ENCODE results near the gene MRPS18B. TPM values are rescaled to one million over a fixed set of nuclear protein-coding genes. Genes with fewer than 3 reads are reported as not detected.
A peak's percentile ranks its signal among the peaks of the same experiment; 100 is the strongest.
"Not testable (repeated sequence)": the region's sequence is repeated elsewhere in the genome, so short reads cannot be mapped to it uniquely, and the experiment has no call there.

The MRPS18B gene
- total RNA-seq, 4 donors from 2014 or later: 48.1 to 85.7 (median 62.4) TPM

- H3K9me3 ChIP-seq: no peaks in the 10 kb centered on the region
- DNase-seq (ENCODE audit: low spot score in 2 of 2): no peak
- peaks cover 21% of the 10 kb centered on the region for H3K4me1 ChIP-seq
- WGBS: 87% methylated on average over 9 of the region's 15 CpGs
- H3K27me3 ChIP-seq: no peaks in the 10 kb centered on the region
- TF ChIP-seq POLR2AphosphoS5 (IDR thresholded peaks at IDR 0.05) (no peak), EP300 (IDR thresholded peaks at IDR 0.05) (no peak), POLR2A (IDR thresholded peaks at IDR 0.05) (no peak), CTCF (IDR thresholded peaks at IDR 0.05) (no peak)
- H3K36me3 ChIP-seq: peaks cover 89% of the 10 kb centered on the region
- peak overlapping the region; percentile 73 for H3K27ac ChIP-seq
- no peak overlapping the region for H3K4me3 ChIP-seq
Observed at GRCh38 chr6:30589754-30590358, 27.8 kb upstream of the MRPS18B start.

- Histone ChIP-seq H3K27ac (peak overlapping the region; percentile 73), H3K9me3 (no peaks in the 10 kb centered on the region), H3K4me1 (peaks cover 21% of the 10 kb centered on the region), H3K27me3 (no peaks in the 10 kb centered on the region), H3K36me3 (peaks cover 85% of the 10 kb centered on the region), H3K4me3 (no peak overlapping the region)
- no peak for TF ChIP-seq POLR2AphosphoS5 (IDR thresholded peaks at IDR 0.05)
- no peak for TF ChIP-seq CTCF (IDR thresholded peaks at IDR 0.05)
- no peak for TF ChIP-seq POLR2A (IDR thresholded peaks at IDR 0.05)
- TF ChIP-seq EP300 (IDR thresholded peaks at IDR 0.05): no peak
- DNase-seq (ENCODE audit: low spot score in 2 of 2): no peak
- WGBS: 67% methylated on average over 8 of the region's 8 CpGs
Observed at GRCh38 chr6:30590509-30590908, 27.1 kb upstream of the MRPS18B start.

- WGBS: 48% methylated on average over 1 of the region's 1 CpG
- Histone ChIP-seq H3K4me1 (peaks cover 21% of the 10 kb centered on the region), H3K27ac (peak overlapping the region; percentile 73), H3K36me3 (peaks cover 80% of the 10 kb centered on the region), H3K27me3 (no peaks in the 10 kb centered on the region), H3K9me3 (no peaks in the 10 kb centered on the region), H3K4me3 (no peak overlapping the region)
- peak in 1 of 2 donors; percentile 42 for DNase-seq (ENCODE audit: low spot score in 2 of 2)
- TF ChIP-seq POLR2A (IDR thresholded peaks at IDR 0.05): no peak
- no peak for TF ChIP-seq POLR2AphosphoS5 (IDR thresholded peaks at IDR 0.05)
- no peak for TF ChIP-seq CTCF (IDR thresholded peaks at IDR 0.05)
- no peak for TF ChIP-seq EP300 (IDR thresholded peaks at IDR 0.05)
Observed at GRCh38 chr6:30591008-30591407, 26.6 kb upstream of the MRPS18B start.

DNA sequence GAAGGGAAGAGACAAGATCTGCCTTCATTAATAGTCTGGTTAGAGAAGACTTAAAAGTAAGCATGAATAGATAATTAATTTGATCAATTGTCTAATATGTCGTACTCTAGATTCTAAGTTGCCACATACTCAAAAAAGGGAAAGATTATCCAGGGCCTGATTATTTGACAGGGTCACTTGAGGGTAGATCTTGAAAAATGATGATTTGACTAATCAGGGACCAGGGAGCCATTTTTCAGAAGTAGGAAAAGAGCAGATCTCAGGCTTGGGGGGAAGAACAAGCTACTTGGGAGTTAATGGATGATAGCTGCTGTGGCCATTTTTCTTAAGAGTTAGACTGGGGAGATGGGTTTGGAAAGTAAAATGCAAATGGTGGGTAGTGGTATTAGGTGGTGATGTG lies 25.4 kb upstream of the MRPS18B start:
- 95% methylated on average over 1 of the region's 1 CpG for WGBS
- H3K27ac ChIP-seq: no peak overlapping the region
- peaks cover 68% of the 10 kb centered on the region for H3K36me3 ChIP-seq
- no peak overlapping the region for H3K4me3 ChIP-seq
- TF ChIP-seq EP300 (IDR thresholded peaks at IDR 0.05) (no peak), POLR2AphosphoS5 (IDR thresholded peaks at IDR 0.05) (no peak), CTCF (IDR thresholded peaks at IDR 0.05) (no peak), POLR2A (IDR thresholded peaks at IDR 0.05) (no peak)
- H3K9me3 ChIP-seq: no peaks in the 10 kb centered on the region
- H3K27me3 ChIP-seq: no peaks in the 10 kb centered on the region
- no peak for DNase-seq (ENCODE audit: low spot score in 2 of 2)
- H3K4me1 ChIP-seq: peaks cover 21% of the 10 kb centered on the region

DNA sequence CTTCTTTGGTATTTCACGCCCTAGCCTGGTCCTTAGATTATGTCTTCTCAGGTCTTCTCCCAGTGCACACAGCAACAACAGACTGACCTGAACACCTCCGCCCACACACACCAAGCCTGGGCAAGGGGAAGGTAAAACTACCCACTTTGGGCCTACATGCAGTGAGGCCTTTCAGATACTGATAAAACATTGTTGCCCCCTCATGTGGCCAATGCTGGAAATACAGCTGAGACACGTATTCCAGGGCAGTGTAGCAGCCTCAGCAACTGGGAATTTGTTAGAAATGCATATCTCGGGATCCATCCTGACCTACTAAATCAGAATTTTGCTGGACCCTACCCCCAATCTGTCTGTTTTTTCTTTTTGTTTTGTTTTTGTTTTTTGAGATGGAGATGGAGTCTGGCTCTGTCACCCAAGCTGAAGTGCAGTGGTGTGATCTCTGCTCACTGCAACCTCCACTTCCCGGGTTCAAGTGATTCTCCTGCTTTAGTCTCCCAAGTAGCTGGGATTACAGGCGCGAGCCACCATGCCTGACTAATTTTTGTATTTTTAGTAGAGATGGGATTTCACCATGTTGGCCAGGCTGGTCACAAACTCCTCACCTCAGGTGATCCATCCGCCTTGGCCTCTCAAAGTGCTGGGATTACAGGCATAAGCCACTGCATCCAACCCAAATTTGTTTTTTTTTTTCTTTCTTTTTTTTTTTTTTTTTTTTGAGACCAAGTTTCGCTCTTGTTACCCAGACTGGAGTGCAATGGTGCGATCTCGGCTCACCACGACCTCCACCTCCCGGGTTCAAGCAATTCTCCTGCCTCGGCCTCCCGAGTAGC lies 20.1 kb upstream of the MRPS18B start:
- 69% methylated on average over 15 of the region's 15 CpGs for WGBS
- TF ChIP-seq CTCF (IDR thresholded peaks at IDR 0.05): peak; percentile 72 to 74
- peak; percentile 84 to 86 for DNase-seq (ENCODE audit: low spot score in 2 of 2)
- H3K36me3 ChIP-seq: peaks cover 43% of the 10 kb centered on the region
- not testable (repeated sequence) for H3K9me3 ChIP-seq, H3K4me1 ChIP-seq, H3K4me3 ChIP-seq, H3K27ac ChIP-seq, H3K27me3 ChIP-seq

Data from suprapubic skin (tissue), 4 donors.